Epithelial cell of proximal tubule (primary cell): ENCODE measurements around the gene AIDA. TPM values are rescaled to one million over a fixed set of nuclear protein-coding genes. Genes with fewer than 3 reads are reported as not detected.

Experiments used
- DNase-seq: peaks from one replicate; pipeline ENCODE4 v3.0.0-alpha.2; 2011; ENCODE audit warnings: low read depth
- H3K4me3 ChIP-seq: 2 replicates; pipeline ENCODE4 v1.5.1; 2011; ENCODE audit warnings: low read depth, mild to moderate bottlenecking, low read length
- total RNA-seq: library from RNA; depleted of rRNA; stranded (reverse); fragments of >200 nt; gene quantifications from 2 replicates; pipeline ENCODE4 v1.2.3, GENCODE V29; 2015
- TF ChIP-seq, protein P1 (sequence below): conservative IDR thresholded peaks from 2 replicates; pipeline ENCODE4 v1.5.1; 2012; ENCODE audit warnings: low read depth, mild to moderate bottlenecking, low read length

Gene AIDA
- total RNA-seq, 1 donor from 2014 or later, result 45.5 TPM

DNA sequence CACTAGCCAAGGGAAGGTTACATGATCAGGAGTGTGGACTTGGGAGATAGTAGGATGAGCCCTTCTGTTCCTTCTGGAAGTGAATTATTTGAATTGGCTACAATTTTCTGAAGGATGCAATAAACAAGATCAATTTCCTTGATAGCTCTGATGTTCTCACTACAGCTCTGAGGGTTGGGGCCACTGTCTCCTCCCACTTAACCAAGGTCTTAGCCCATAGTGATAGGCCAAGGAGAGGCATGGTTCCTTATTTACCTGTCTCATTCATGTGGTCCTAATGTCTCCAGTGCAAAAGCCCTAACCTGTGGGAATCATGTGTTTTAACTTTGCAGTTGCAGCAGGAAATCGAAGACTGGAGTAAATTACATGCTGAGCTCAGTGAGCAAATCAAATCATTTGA lies 59.6 kb downstream of the AIDA start:
- TF ChIP-seq, protein P1, sequence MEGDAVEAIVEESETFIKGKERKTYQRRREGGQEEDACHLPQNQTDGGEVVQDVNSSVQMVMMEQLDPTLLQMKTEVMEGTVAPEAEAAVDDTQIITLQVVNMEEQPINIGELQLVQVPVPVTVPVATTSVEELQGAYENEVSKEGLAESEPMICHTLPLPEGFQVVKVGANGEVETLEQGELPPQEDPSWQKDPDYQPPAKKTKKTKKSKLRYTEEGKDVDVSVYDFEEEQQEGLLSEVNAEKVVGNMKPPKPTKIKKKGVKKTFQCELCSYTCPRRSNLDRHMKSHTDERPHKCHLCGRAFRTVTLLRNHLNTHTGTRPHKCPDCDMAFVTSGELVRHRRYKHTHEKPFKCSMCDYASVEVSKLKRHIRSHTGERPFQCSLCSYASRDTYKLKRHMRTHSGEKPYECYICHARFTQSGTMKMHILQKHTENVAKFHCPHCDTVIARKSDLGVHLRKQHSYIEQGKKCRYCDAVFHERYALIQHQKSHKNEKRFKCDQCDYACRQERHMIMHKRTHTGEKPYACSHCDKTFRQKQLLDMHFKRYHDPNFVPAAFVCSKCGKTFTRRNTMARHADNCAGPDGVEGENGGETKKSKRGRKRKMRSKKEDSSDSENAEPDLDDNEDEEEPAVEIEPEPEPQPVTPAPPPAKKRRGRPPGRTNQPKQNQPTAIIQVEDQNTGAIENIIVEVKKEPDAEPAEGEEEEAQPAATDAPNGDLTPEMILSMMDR, result no peak
- DNase-seq, result no peak
- no peak overlapping the region for H3K4me3 ChIP-seq

DNA sequence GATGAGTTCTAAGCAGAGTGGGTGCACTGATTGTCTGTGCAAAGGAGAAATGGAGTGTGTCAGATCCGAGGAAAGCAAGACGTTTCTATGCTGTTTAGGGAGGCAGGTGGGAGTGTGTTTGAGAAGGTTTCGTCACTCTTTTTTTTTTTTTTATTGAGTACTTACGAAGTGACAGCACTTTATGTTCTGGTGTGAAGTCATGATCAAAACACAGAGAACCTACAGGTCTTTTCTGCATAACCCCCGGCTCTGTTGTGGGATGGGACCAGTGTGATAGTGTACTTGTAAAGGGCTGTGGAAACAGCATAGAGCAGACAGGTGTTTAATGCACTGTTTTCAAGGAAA lies 67.7 kb downstream of the AIDA start:
- TF ChIP-seq, protein P1, result no peak
- H3K4me3 ChIP-seq, result peak overlapping the region; percentile 96
- DNase-seq, result no peak

DNA sequence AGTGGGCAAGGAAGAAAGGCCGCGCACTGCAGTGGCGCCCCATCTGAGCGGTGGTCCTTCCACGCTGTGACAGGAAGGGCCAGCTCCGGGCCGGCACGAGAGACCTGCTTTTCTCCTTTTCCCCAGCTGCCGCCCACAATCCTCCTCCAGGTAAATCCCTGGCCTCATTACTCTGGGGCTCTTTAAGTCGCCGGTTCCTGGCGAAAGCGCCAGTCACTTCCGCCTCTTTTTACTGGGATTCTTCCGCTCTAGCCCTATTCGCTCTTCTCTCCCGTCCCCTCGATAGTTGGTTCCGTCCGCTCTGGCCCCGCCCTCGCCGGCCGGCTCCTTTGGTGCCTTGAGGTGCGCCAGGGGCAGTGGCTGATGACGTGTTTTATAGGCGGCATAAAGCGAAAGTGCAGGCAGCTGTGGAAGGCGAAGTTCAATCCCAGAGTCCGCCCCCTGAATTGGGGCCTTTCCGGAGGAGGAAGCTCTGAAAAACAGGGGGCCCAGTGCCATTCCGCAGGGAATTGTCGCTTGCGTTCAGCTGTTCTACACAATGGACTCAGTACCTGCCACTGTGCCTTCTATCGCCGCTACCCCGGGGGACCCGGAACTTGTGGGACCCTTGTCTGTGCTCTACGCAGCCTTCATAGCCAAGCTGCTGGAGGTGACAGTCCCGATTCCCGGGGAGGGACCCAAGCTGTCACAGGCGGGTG lies 68.2 kb downstream of the AIDA start:
- peak; percentile 90 for DNase-seq
- TF ChIP-seq, protein P1, result no peak
- peak overlapping the region; percentile 96 for H3K4me3 ChIP-seq

DNA sequence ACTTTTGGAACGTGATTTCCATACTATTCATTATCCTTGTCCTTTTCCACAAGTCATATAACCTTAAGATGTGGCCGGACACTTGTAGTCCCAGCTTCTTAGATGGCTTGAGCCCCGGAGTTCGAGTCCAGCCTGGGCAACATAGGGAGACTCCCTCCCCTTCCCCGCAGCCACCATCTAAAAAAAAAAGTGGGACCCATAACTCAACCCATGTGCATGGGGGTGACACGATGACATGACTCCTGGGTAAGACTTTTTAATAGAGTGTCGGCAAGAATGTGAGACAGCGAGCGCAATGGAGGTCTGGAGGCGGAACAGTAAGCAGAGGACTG lies 68.7 kb downstream of the AIDA start:
- peak overlapping the region; percentile 96 for H3K4me3 ChIP-seq
- TF ChIP-seq, protein P1, result no peak
- peak; percentile 7 for DNase-seq

DNA sequence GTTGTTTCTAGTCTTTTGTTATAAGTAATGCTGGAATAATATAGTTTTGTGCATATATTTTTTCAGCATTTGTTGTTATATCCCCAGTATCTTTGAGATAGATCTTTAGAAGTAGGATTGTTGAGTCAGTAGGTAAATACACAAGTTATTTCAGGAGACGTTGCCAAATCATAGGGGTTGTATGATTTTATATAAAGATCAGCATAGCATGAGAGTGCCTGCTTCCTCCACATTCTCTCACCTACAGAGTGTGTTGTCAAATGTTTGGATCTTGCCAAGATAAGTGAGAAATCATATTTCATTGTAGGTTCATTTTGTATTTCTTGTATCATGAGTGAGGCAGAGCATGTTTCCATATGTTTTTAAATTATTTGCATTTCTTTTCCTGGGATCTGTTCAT lies 69.8 kb downstream of the AIDA start:
- TF ChIP-seq, protein P1, result no peak
- H3K4me3 ChIP-seq, result no peak overlapping the region
- DNase-seq, result no peak

DNA sequence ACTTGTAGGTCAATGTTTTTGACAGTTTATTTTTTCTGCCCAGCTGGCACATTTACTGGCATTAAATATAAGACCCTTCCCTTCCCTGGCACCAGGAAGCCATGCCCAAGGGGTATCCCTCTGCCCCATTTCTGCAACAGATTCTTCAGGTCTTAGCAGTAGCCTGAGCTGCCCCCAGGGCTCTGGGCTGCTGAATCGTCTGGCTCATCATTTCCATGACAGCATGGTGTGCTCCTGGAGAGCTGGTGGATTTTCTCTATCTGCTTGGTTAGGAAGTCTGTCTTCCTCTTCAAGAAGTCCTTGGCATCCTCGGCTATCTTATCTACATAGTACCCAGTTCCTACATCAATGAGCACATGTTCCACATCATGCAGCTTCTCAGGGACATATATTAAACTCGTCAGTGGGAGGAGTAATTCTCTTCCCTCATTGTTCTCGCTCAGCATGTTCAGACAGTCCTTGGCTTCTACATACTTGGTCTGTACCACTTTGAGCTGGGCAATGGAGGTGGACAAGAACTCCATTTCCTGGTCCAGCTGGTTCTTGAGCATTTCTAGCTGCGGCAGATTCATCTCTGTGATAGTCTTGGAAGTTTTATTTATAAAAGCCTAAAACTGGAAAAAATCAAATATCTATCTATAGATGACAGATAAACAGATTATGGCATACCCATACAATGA lies 70.9 kb downstream of the AIDA start:
- TF ChIP-seq, protein P1, result no peak
- DNase-seq, result no peak
- H3K4me3 ChIP-seq, result no peak overlapping the region
